Natural killer cell (primary cell): ENCODE results near the gene EIPR1. TPM values are rescaled to one million over a fixed set of nuclear protein-coding genes. Genes with fewer than 3 reads are reported as not detected.

ENCODE experiments used
- ATAC-seq, 3 donors: fragments of 150-1000 bp in 2 of 3; fragments of 200-7000 bp in 1 of 3; cut with Tn5 transposase; 1 replicate in 1 of 3; 2 replicates in 2 of 3; pipeline ENCODE4 v1.10.0; 2021; ENCODE audit warnings: mild to moderate bottlenecking in 2 of 3, moderate library complexity in 2 of 3
- DNase-seq, 2 donors: peaks; one replicate each; pipeline versions ENCODE4 v3.0.0 to v3.0.0-alpha.2; 2013 to 2021; ENCODE audit warnings: mixed read lengths in 1 of 2
- H3K27ac ChIP-seq: one replicate; pipeline ENCODE4 v1.5.1; 2013; ENCODE audit warnings: mild to moderate bottlenecking, low read length
- H3K27me3 ChIP-seq: one replicate; pipeline ENCODE4 v1.6.1; 2013; ENCODE audit warnings: low read length; ENCODE audit not compliant: control insufficient read depth, insufficient read depth
- H3K36me3 ChIP-seq: one replicate; pipeline ENCODE4 v1.6.1; 2013; ENCODE audit warnings: low read length; ENCODE audit not compliant: control insufficient read depth, insufficient read depth
- H3K4me1 ChIP-seq: one replicate; pipeline ENCODE4 v1.6.1; 2013; ENCODE audit warnings: low read length; ENCODE audit not compliant: control insufficient read depth, insufficient read depth
- H3K4me3 ChIP-seq: one replicate; pipeline ENCODE4 v1.5.1; 2013; ENCODE audit warnings: low read length
- H3K9me3 ChIP-seq: one replicate; pipeline ENCODE4 v1.6.1; 2013; ENCODE audit warnings: low read length; ENCODE audit not compliant: control insufficient read depth, insufficient read depth
- H3K27ac Mint-ChIP-seq, 2 donors: one replicate each; pipeline ENCODE4 v1.8.0; 2022; ENCODE audit warnings: mild to moderate bottlenecking in 2 of 2, mixed read lengths in 2 of 2, moderate library complexity in 1 of 2
- H3K27me3 Mint-ChIP-seq, 2 donors: one replicate each; pipeline ENCODE4 v1.8.0; 2022; ENCODE audit warnings: low read depth in 2 of 2, mixed read lengths in 2 of 2
- H3K36me3 Mint-ChIP-seq: one replicate; pipeline ENCODE4 v1.8.0; 2022; ENCODE audit warnings: mixed read lengths
- H3K4me1 Mint-ChIP-seq, 2 donors: one replicate each; pipeline ENCODE4 v1.8.0; 2022; ENCODE audit warnings: mixed read lengths in 2 of 2
- H3K4me3 Mint-ChIP-seq: one replicate; pipeline ENCODE4 v1.8.0; 2022; ENCODE audit warnings: mild to moderate bottlenecking, moderate library complexity, mixed read lengths
- H3K9me3 Mint-ChIP-seq, 2 donors: one replicate each; pipeline ENCODE4 v1.8.0; 2022; ENCODE audit warnings: mixed read lengths in 2 of 2
- CTCF ChIP-seq: fragments of 200-600 bp; IDR thresholded peaks from one replicate; pipeline ENCODE4 v1.8.0; 2022; ENCODE audit warnings: antibody characterized with exemption
- whole genome bisulfite sequencing: methylation state at CpG from one replicate; pipeline ENCODE4 v1.1.7; 2013; ENCODE audit warnings: missing lambda C conversion rate; ENCODE audit not compliant: insufficient coverage; 5-methylcytosine and 5-hydroxymethylcytosine counted together
- intact Hi-C: fragments of 100-400 bp; cut with micrococcal nuclease; formaldehyde crosslinking; loops from one replicate; pipeline ENCODE4 v1.14.2; 2022
- total RNA-seq, 4 donors: library from RNA; stranded (reverse); fragments of 120-200 nt in 1 of 4; gene quantifications; one replicate each; pipeline versions ENCODE4 v1.2.3 to v1.2.4, GENCODE V29; 2013 to 2022

EIPR1 gene
- total RNA-seq, 3 donors from 2014 or later (not counting 1 experiment from before 2014, with no cell fraction given): 26.8 to 28.8 (median 27.9) TPM

DNA sequence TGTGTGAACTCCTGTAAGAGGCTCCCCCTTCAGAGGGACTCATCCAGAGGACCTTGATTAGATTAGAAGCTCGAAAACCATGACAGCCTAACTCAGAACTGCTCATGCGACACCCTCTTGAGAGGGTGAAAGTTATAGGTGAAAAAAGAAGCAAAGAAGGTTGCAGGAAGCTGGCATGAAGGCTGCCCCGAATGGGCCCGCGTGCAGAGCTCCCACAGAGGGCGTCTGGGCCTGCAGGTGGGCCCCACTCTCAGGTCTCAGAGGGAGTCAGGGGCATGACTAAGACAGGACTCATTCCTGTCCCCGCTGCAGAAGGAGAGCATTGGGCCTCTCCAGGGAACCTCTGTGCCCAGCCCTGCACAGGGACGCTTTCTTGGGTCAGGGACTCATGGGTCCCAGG, 235.4 kb downstream of the EIPR1 start:
- H3K36me3 ChIP-seq: no peaks in the 10 kb centered on the region
- H3K4me3 Mint-ChIP-seq: no peak overlapping the region
- no peaks in the 10 kb centered on the region for H3K36me3 Mint-ChIP-seq
- no peak overlapping the region for H3K4me3 ChIP-seq
- H3K4me1 ChIP-seq: no peaks in the 10 kb centered on the region
- no peak for TF ChIP-seq CTCF
- no peaks in the 10 kb centered on the region for H3K27me3 ChIP-seq
- no peak for DNase-seq
- intact Hi-C loops: no loop called here
- ATAC-seq: no peak
- no peaks in the 10 kb centered on the region for H3K27me3 Mint-ChIP-seq
- 78% methylated on average over 8 of the region's 8 CpGs for WGBS
- peaks cover 11 to 13% of the 10 kb centered on the region in 2 donors for H3K4me1 Mint-ChIP-seq
- H3K27ac Mint-ChIP-seq: no peak overlapping the region
- H3K27ac ChIP-seq: no peak overlapping the region
- H3K9me3 ChIP-seq: no peaks in the 10 kb centered on the region
- no peaks in the 10 kb centered on the region for H3K9me3 Mint-ChIP-seq

GRCh38 chr2:3141696-3142095, 235.9 kb downstream of the EIPR1 start:
- Histone ChIP-seq H3K4me1 (no peaks in the 10 kb centered on the region), H3K9me3 (no peaks in the 10 kb centered on the region), H3K36me3 (no peaks in the 10 kb centered on the region), H3K27ac (no peak overlapping the region), H3K27me3 (no peaks in the 10 kb centered on the region), H3K4me3 (no peak overlapping the region)
- WGBS: 96% methylated on average over 6 of the region's 6 CpGs
- no peak for ATAC-seq
- no peak for DNase-seq
- Mint-ChIP-seq H3K4me3 (no peak overlapping the region), H3K36me3 (no peaks in the 10 kb centered on the region), H3K27me3 (no peaks in the 10 kb centered on the region), H3K4me1 (peaks cover 8 to 9% of the 10 kb centered on the region in 2 donors), H3K9me3 (no peaks in the 10 kb centered on the region), H3K27ac (no peak overlapping the region)
- TF ChIP-seq CTCF: no peak
- intact Hi-C loops: no loop called here

GRCh38 chr2:3139906-3140305, 237.7 kb downstream of the EIPR1 start:
- ATAC-seq: no peak
- Mint-ChIP-seq H3K9me3 (no peaks in the 10 kb centered on the region), H3K4me3 (no peak overlapping the region), H3K4me1 (no peaks in the 10 kb centered on the region), H3K36me3 (no peaks in the 10 kb centered on the region), H3K27me3 (no peaks in the 10 kb centered on the region), H3K27ac (no peak overlapping the region)
- no peak overlapping the region for H3K27ac ChIP-seq
- no peak for DNase-seq
- no peaks in the 10 kb centered on the region for H3K27me3 ChIP-seq
- 84% methylated on average over 7 of the region's 7 CpGs for WGBS
- no peaks in the 10 kb centered on the region for H3K4me1 ChIP-seq
- H3K9me3 ChIP-seq: no peaks in the 10 kb centered on the region
- intact Hi-C loops: no loop called here
- TF ChIP-seq CTCF: no peak
- no peak overlapping the region for H3K4me3 ChIP-seq
- H3K36me3 ChIP-seq: no peaks in the 10 kb centered on the region

Other genes starting within 250 kb of the EIPR1 start
- 10 to 100 TPM; 65.1 to 92.6 (median 86.7) TPM for gene TRAPPC12, start 1.9 kb upstream of the EIPR1 start, total RNA-seq
- gene ADI1, start 141.7 kb upstream of the EIPR1 start, total RNA-seq: 10 to 100 TPM; 15.9 to 23.0 (median 17.4) TPM
- gene RNASEH1, start 180.5 kb upstream of the EIPR1 start, total RNA-seq: 10 to 100 TPM; 25.6 to 30.6 (median 26.3) TPM
- 1,000 to 10,000 TPM in 2 of 3 donors, 100 to 1,000 TPM in 1; 815 to 1,068 (median 1,001) TPM for gene RPS7, start 197.4 kb upstream of the EIPR1 start, total RNA-seq
- under 1 TPM in 1 of 3 donors, not detected in 2; 0.61 TPM for gene COLEC11, start 217.3 kb upstream of the EIPR1 start, total RNA-seq